Brain microvascular endothelial cell (primary cell): ENCODE data around the gene CADM2.

Experiments used
- DNase-seq: peaks from one replicate; pipeline ENCODE4 v3.0.0-alpha.2; 2020
- H3K27ac ChIP-seq: fragments of 250-450 bp; sonication (Bioruptor Pico); 2 replicates; pipeline ENCODE4 v1.5.1; 2020; ENCODE audit warnings: mild to moderate bottlenecking, moderate library complexity
- H3K27me3 ChIP-seq: fragments of 250-450 bp; sonication (Bioruptor Pico); replicated peaks from 2 replicates; pipeline ENCODE4 v1.5.1; 2020; ENCODE audit warnings: mild to moderate bottlenecking
- H3K36me3 ChIP-seq: fragments of 250-450 bp; sonication (Bioruptor Pico); replicated peaks from 2 replicates; pipeline ENCODE4 v1.5.1; 2020; ENCODE audit warnings: mild to moderate bottlenecking
- H3K4me3 ChIP-seq: 2 replicates; pipeline ENCODE4 v1.5.1; 2011; ENCODE audit warnings: low read depth, mild to moderate bottlenecking, control low read depth, low read length, moderate library complexity
- in situ Hi-C: cut with HindIII; loops from 2 replicates; pipeline ENCODE4 v1.10.0; 2017; ENCODE audit warnings: low sequenced_read_pairs, low pct_ligation_motif_present
- TF ChIP-seq, protein P1 (sequence below): IDR thresholded peaks from 2 replicates; pipeline ENCODE4 v1.5.1; 2011; ENCODE audit warnings: low read depth, mild to moderate bottlenecking, moderate library complexity, low read length, control low read depth, inconsistent platforms; ENCODE audit errors: missing control alignments

The CADM2 gene

DNA sequence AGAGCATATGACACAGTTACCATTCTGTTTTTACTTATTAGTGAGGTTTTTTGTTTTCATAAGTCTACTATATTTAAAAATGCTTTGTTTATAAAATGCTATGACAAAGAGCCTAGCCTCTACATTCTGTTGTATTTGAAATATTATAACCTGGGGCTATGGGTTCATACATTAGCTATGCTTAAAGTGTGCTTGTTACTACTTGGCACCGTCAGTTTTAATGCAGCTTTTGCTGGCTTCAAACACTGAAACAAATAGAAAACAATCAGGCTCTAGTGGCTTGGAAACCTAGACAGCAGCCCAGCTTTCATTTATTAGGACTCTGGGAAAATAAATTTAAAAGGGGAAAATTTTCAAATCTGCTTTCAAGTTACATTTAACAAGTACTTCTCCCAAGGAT, 635.9 kb downstream of the CADM2 start:
- H3K27ac ChIP-seq, result peak overlapping the region; percentile 54
- no peaks in the 10 kb centered on the region for H3K27me3 ChIP-seq
- no peaks in the 10 kb centered on the region for H3K36me3 ChIP-seq
- TF ChIP-seq, protein P1, sequence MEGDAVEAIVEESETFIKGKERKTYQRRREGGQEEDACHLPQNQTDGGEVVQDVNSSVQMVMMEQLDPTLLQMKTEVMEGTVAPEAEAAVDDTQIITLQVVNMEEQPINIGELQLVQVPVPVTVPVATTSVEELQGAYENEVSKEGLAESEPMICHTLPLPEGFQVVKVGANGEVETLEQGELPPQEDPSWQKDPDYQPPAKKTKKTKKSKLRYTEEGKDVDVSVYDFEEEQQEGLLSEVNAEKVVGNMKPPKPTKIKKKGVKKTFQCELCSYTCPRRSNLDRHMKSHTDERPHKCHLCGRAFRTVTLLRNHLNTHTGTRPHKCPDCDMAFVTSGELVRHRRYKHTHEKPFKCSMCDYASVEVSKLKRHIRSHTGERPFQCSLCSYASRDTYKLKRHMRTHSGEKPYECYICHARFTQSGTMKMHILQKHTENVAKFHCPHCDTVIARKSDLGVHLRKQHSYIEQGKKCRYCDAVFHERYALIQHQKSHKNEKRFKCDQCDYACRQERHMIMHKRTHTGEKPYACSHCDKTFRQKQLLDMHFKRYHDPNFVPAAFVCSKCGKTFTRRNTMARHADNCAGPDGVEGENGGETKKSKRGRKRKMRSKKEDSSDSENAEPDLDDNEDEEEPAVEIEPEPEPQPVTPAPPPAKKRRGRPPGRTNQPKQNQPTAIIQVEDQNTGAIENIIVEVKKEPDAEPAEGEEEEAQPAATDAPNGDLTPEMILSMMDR, result no peak
- H3K4me3 ChIP-seq, result no peak overlapping the region
- in situ Hi-C loops, result no loop called here
- DNase-seq, result no peak

DNA sequence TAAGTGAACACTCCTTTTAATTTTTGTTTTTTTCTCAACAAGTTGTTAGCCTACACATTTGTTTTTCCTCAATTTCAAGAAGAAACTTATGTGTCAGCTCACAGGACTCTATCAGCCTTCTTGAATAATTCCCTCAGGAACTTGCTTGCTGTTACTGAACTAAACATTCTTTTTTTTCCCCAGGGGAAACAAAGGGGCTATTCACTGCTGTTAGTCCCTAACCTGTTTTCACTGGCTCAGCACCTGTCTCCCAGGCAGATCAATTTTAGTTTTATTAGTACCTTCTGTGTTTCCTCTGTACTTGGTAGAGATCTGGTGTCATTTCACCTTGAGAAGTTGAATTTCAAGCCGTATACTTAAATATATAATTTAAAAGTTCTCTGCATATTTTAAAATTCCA, 644.6 kb downstream of the CADM2 start:
- DNase-seq, result no peak
- Histone ChIP-seq H3K4me3 (no peak overlapping the region), H3K36me3 (no peaks in the 10 kb centered on the region), H3K27me3 (no peaks in the 10 kb centered on the region), H3K27ac (no peak overlapping the region)
- in situ Hi-C loops, result no loop called here
- TF ChIP-seq, protein P1, result no peak

DNA sequence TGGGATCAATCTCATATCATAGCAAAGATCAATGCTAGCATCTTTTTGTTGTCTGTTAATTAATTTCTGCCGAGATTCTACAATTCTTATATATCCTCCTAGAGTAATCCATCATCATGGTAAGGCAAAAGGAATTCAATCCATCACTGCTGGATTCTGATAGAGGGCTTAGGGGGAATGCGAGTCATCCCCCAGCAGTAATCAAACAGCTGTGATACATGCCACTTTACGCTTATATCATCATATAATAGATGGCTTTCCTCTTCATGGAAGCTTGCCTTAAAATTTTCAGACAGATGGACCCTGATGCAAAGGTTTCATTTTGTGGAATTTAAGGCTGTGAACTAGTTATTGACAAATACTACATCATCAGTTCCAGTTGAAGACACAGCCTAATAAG, 645.9 kb downstream of the CADM2 start:
- Histone ChIP-seq H3K36me3 (no peaks in the 10 kb centered on the region), H3K27me3 (no peaks in the 10 kb centered on the region), H3K27ac (no peak overlapping the region), H3K4me3 (no peak overlapping the region)
- DNase-seq, result no peak
- TF ChIP-seq, protein P1, result no peak
- in situ Hi-C loops, result no loop called here

DNA sequence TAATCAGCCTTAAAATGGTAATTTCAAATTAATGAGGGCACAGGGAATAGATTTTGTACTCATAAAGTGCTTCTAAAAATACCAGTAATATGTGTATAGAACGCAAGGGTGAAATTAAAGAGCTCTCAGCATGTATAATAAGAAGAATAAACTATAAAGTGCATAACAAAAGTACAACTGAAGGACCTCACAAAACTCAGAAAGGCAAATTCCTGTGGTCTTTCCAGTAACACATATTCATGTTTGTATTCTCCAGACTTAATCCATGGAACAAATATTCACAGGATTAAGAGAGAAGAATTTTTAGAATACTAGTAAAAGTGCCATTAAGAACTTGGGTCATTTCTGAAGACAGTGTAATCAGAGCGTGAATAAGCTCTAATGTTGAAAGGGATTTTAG, 646.3 kb downstream of the CADM2 start:
- TF ChIP-seq, protein P1, result no peak
- no peak for DNase-seq
- in situ Hi-C loops, result no loop called here
- no peak overlapping the region for H3K27ac ChIP-seq
- no peak overlapping the region for H3K4me3 ChIP-seq
- no peaks in the 10 kb centered on the region for H3K27me3 ChIP-seq
- no peaks in the 10 kb centered on the region for H3K36me3 ChIP-seq

DNA sequence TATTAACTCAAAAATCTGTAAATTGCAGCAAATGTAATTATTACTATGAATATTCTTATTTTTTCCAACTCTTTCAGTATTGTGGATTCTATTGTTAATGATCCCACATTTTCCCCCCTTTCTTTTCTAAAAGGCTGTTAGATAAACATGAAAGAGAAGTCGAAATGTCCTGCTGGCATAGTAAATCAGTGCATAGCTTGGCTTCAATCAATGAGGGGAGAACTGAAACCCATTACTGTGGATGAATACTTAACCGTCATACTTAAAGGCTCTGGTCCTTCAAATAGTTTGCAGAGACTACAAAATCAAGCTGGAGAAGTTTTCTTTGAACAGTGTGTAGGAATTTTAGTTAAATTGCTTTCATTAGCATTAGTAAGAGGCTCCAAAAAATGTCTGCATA, 667.9 kb downstream of the CADM2 start:
- Histone ChIP-seq H3K27ac (no peak overlapping the region), H3K27me3 (no peaks in the 10 kb centered on the region), H3K36me3 (no peaks in the 10 kb centered on the region), H3K4me3 (no peak overlapping the region)
- in situ Hi-C loops, result no loop called here
- DNase-seq, result no peak
- TF ChIP-seq, protein P1, result no peak

DNA sequence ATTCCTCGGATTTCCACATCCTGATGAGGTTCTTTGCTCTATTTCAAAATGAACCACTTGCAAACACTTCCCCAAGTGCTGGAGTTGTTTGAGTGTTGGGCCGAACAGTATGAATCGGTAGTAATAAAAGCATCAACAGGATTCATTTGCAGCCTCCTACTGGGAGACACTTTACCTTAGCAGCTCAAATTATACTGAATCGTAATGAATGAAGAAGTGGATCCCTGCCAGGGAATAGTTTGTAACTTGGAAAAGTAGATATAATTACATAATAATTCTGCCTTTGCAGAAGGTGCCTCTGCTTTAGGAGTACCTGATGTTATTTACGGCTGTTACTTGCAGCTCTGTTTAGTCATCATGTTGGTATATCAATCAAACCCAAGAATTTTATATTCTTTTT, 669.1 kb downstream of the CADM2 start:
- no peak overlapping the region for H3K4me3 ChIP-seq
- no peak overlapping the region for H3K27ac ChIP-seq
- no peaks in the 10 kb centered on the region for H3K36me3 ChIP-seq
- in situ Hi-C loops, result no loop called here
- no peak for DNase-seq
- H3K27me3 ChIP-seq, result no peaks in the 10 kb centered on the region
- TF ChIP-seq, protein P1, result no peak
